GM12878 (cell line): ENCODE measurements around the gene MYH10.

ENCODE experiments used
- DPF2 ChIP-seq: fragments of 450-650 bp; IDR thresholded peaks from 2 replicates; pipeline ENCODE4 v1.6.1; 2017; ENCODE audit warnings: mild to moderate bottlenecking
- POLR2AphosphoS5 ChIP-seq: IDR thresholded peaks from 2 replicates; pipeline ENCODE4 v1.6.1; 2011; ENCODE audit warnings: mild to moderate bottlenecking, low read length, inconsistent platforms
- TARDBP ChIP-seq: IDR thresholded peaks from 2 replicates; pipeline ENCODE4 v1.6.1; 2016; ENCODE audit warnings: borderline replicate concordance
- YY1 ChIP-seq: IDR thresholded peaks from 2 replicates; pipeline ENCODE4 v1.6.1; 2011; ENCODE audit warnings: low read depth, mild to moderate bottlenecking, low read length
- ZNF274 ChIP-seq: IDR thresholded peaks from one replicate; pipeline ENCODE4 v1.8.0; 2011; ENCODE audit not compliant: insufficient read length, insufficient read depth
- TF ChIP-seq, protein P1 (sequence below), 3 experiments: IDR thresholded peaks in 2 of 3; conservative IDR thresholded peaks in 1 of 3; 2 replicates each; pipeline ENCODE4 v1.5.1; 2011; ENCODE audit warnings: low read depth in 3 of 3, low read length in 3 of 3, mild to moderate bottlenecking in 3 of 3, control low read depth in 2 of 3, moderate library complexity in 2 of 3, inconsistent platforms in 1 of 3, mixed read lengths in 1 of 3; ENCODE audit not compliant: control insufficient read depth in 2 of 3, insufficient read depth in 1 of 3; ENCODE audit errors: extremely low read depth in 1 of 3
- TF ChIP-seq, protein P2 (sequence below): fragments of 450-650 bp; formaldehyde crosslinking; IDR thresholded peaks from 2 replicates; pipeline ENCODE4 v1.5.0; 2022; ENCODE audit warnings: mild to moderate bottlenecking, missing genetic modification characterization
- TF ChIP-seq, protein P3 (sequence below): fragments of 450-650 bp; IDR thresholded peaks from 2 replicates; pipeline ENCODE4 v1.6.1; 2017; ENCODE audit warnings: mild to moderate bottlenecking, moderate library complexity

DNA sequence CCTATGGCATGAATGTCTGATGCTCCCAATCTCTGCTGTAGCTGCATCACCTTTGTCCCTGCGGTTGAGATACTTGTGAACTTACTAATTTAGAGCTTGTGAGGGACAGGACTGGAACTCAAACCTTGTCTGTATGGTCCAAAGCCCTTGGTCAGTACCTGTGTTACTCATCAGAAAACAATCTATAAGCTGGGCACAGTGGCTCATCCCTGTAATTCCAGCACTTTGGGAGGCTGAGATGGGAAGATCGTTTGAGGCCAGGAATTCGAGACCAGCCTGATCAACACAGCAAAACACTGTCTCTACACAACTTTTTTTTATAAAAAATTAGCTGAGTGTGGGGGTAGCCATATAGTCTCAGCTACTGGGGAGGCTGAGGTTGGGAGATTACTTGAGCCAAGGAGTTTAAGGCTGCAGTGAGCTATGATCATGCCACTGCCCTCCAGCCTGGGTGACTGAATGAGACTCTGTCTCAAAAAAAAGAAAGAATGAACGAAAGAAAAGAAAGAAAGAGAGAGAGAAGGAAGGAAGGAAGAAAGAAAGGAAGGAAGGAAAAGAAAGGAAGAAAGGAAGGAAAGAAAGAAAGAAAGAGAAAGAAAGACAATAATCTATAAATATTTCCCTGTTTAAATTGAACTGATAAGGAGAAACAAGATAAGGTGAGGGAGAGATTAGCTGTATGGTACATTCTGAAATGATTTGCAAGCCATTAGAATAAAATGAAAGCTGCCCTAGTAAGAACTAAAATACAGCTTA is 31.7 kb upstream of the MYH10 start:
- TF ChIP-seq POLR2AphosphoS5 (no peak), TARDBP (no peak), YY1 (no peak), ZNF274 (no peak), DPF2 (no peak)
- TF ChIP-seq, protein P1, sequence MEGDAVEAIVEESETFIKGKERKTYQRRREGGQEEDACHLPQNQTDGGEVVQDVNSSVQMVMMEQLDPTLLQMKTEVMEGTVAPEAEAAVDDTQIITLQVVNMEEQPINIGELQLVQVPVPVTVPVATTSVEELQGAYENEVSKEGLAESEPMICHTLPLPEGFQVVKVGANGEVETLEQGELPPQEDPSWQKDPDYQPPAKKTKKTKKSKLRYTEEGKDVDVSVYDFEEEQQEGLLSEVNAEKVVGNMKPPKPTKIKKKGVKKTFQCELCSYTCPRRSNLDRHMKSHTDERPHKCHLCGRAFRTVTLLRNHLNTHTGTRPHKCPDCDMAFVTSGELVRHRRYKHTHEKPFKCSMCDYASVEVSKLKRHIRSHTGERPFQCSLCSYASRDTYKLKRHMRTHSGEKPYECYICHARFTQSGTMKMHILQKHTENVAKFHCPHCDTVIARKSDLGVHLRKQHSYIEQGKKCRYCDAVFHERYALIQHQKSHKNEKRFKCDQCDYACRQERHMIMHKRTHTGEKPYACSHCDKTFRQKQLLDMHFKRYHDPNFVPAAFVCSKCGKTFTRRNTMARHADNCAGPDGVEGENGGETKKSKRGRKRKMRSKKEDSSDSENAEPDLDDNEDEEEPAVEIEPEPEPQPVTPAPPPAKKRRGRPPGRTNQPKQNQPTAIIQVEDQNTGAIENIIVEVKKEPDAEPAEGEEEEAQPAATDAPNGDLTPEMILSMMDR (IDR thresholded peaks at IDR 0.05 in 2 of 3, conservative IDR thresholded peaks at IDR 0.05 in 1 of 3; ENCODE audit: control insufficient read depth in 2 of 3, extremely low read depth in 1 of 3, insufficient read depth in 1 of 3, low read depth in 3 of 3, low read length in 3 of 3) = no peak
- TF ChIP-seq, protein P2, sequence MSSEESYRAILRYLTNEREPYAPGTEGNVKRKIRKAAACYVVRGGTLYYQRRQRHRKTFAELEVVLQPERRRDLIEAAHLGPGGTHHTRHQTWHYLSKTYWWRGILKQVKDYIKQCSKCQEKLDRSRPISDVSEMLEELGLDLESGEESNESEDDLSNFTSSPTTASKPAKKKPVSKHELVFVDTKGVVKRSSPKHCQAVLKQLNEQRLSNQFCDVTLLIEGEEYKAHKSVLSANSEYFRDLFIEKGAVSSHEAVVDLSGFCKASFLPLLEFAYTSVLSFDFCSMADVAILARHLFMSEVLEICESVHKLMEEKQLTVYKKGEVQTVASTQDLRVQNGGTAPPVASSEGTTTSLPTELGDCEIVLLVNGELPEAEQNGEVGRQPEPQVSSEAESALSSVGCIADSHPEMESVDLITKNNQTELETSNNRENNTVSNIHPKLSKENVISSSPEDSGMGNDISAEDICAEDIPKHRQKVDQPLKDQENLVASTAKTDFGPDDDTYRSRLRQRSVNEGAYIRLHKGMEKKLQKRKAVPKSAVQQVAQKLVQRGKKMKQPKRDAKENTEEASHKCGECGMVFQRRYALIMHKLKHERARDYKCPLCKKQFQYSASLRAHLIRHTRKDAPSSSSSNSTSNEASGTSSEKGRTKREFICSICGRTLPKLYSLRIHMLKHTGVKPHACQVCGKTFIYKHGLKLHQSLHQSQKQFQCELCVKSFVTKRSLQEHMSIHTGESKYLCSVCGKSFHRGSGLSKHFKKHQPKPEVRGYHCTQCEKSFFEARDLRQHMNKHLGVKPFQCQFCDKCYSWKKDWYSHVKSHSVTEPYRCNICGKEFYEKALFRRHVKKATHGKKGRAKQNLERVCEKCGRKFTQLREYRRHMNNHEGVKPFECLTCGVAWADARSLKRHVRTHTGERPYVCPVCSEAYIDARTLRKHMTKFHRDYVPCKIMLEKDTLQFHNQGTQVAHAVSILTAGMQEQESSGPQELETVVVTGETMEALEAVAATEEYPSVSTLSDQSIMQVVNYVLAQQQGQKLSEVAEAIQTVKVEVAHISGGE (CRISPR knock-in tag) = no peak
- TF ChIP-seq, protein P3, sequence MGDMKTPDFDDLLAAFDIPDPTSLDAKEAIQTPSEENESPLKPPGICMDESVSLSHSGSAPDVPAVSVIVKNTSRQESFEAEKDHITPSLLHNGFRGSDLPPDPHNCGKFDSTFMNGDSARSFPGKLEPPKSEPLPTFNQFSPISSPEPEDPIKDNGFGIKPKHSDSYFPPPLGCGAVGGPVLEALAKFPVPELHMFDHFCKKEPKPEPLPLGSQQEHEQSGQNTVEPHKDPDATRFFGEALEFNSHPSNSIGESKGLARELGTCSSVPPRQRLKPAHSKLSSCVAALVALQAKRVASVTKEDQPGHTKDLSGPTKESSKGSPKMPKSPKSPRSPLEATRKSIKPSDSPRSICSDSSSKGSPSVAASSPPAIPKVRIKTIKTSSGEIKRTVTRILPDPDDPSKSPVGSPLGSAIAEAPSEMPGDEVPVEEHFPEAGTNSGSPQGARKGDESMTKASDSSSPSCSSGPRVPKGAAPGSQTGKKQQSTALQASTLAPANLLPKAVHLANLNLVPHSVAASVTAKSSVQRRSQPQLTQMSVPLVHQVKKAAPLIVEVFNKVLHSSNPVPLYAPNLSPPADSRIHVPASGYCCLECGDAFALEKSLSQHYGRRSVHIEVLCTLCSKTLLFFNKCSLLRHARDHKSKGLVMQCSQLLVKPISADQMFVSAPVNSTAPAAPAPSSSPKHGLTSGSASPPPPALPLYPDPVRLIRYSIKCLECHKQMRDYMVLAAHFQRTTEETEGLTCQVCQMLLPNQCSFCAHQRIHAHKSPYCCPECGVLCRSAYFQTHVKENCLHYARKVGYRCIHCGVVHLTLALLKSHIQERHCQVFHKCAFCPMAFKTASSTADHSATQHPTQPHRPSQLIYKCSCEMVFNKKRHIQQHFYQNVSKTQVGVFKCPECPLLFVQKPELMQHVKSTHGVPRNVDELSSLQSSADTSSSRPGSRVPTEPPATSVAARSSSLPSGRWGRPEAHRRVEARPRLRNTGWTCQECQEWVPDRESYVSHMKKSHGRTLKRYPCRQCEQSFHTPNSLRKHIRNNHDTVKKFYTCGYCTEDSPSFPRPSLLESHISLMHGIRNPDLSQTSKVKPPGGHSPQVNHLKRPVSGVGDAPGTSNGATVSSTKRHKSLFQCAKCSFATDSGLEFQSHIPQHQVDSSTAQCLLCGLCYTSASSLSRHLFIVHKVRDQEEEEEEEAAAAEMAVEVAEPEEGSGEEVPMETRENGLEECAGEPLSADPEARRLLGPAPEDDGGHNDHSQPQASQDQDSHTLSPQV = no peak
